ENCODE measurements around the gene NEUROD4. TPM values are rescaled to one million over a fixed set of nuclear protein-coding genes. Genes with fewer than 3 reads are reported as not detected.

NEUROD4 gene
- total RNA-seq, 1 donor from 2014 or later: 1.6 TPM

DNA sequence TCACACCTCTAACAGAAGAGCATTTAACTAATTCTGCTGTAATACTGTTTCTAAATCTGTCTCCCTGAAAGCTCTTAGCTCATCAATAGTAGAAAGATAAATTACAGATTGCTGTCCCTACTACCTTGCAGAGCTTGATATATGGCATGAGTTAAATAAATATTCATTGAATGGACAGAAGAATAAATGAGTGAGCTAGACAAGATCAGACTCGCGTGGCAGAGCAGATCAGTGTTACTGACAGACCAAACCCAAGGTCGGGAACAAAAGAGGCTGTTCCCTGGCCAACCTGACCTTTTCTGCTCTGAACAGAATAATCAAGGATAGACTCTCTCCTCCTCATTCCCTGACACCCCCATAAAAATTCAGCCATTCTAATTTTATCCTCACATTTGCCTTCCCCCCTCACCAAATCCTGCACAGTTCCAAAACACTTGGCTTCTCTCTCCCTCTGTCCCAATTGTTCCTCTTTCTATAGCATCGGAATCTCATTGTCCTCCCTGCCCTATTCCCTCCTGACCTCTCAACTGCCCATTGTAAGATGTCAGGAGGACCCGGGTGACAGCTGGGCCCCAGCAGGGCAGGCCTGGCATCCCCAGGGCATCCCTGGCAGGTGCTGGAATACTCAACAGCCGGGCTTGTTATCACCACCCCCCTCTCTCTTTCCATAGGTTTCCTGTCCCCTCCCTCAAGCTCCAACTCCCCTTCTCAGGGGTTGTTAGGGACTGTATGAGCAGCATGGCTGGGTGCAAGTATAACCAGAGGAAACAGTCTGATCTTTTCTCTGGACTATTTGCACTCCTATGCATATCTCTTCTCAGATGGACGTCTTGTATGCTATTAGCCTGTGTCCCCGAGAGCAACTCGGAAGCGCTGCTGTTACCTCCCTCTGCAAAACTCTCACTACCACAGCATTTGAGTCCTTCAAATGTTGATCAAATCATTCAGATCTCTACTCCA is 19.9 kb downstream of the NEUROD4 start:
- H3K27ac Mint-ChIP-seq: no peak overlapping the region
- TF ChIP-seq, protein P1, sequence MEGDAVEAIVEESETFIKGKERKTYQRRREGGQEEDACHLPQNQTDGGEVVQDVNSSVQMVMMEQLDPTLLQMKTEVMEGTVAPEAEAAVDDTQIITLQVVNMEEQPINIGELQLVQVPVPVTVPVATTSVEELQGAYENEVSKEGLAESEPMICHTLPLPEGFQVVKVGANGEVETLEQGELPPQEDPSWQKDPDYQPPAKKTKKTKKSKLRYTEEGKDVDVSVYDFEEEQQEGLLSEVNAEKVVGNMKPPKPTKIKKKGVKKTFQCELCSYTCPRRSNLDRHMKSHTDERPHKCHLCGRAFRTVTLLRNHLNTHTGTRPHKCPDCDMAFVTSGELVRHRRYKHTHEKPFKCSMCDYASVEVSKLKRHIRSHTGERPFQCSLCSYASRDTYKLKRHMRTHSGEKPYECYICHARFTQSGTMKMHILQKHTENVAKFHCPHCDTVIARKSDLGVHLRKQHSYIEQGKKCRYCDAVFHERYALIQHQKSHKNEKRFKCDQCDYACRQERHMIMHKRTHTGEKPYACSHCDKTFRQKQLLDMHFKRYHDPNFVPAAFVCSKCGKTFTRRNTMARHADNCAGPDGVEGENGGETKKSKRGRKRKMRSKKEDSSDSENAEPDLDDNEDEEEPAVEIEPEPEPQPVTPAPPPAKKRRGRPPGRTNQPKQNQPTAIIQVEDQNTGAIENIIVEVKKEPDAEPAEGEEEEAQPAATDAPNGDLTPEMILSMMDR (conservative IDR thresholded peaks at IDR 0.05): no peak
- peaks cover 30% of the 10 kb centered on the region for H3K27me3 Mint-ChIP-seq
- no peaks in the 10 kb centered on the region for H3K36me3 Mint-ChIP-seq
- DNase-seq (ENCODE audit: extremely low spot score, unreplicated experiment): no peak
- H3K9me3 Mint-ChIP-seq: no peaks in the 10 kb centered on the region
- H3K4me1 Mint-ChIP-seq (ENCODE audit: unreplicated experiment): no peaks in the 10 kb centered on the region
- no peak overlapping the region for H3K4me3 Mint-ChIP-seq

- TF ChIP-seq, protein P1 (conservative IDR thresholded peaks at IDR 0.05): no peak
- no peaks in the 10 kb centered on the region for H3K4me1 Mint-ChIP-seq (ENCODE audit: unreplicated experiment)
Measured at GRCh38 chr12:55041345-55042055, 21.7 kb downstream of the NEUROD4 start.

DNA sequence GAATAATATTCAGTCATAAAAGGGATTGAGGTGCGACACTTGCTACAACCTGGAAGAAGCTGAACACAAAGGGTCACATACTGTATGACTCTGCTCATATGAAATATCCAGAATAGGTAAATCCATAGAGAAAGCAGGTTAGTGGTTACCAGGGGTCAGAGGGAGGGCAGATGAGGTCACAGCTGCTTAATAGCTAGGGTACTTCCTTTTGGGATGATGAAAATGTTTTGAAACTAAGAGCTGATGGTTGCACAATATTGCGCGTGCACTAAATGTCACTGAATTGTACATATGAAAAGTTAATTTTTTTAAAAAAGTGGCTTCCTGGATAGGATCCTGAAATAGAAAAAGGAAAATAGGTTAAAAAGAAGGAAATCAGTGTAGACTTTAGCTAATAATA is 23.8 kb downstream of the NEUROD4 start:
- no peak for DNase-seq (ENCODE audit: extremely low spot score, unreplicated experiment)
- Mint-ChIP-seq H3K9me3 (no peaks in the 10 kb centered on the region), H3K36me3 (no peaks in the 10 kb centered on the region), H3K27me3 (peaks cover 19% of the 10 kb centered on the region), H3K4me1 (ENCODE audit: unreplicated experiment) (no peaks in the 10 kb centered on the region), H3K4me3 (no peak overlapping the region), H3K27ac (no peak overlapping the region)
- TF ChIP-seq, protein P1 (conservative IDR thresholded peaks at IDR 0.05): no peak

More at GRCh38 chr12:55041345-55042055, 21.7 kb downstream of the NEUROD4 start:
- H3K4me3 Mint-ChIP-seq: no peak overlapping the region
- no peak overlapping the region for H3K27ac Mint-ChIP-seq
- no peaks in the 10 kb centered on the region for H3K36me3 Mint-ChIP-seq
- H3K27me3 Mint-ChIP-seq: peaks cover 29% of the 10 kb centered on the region
- no peaks in the 10 kb centered on the region for H3K9me3 Mint-ChIP-seq
- DNase-seq (ENCODE audit: extremely low spot score, unreplicated experiment): no peak

GRCh38 chr12:55044135-55044534 is 24.4 kb downstream of the NEUROD4 start:
- no peaks in the 10 kb centered on the region for H3K4me1 Mint-ChIP-seq (ENCODE audit: unreplicated experiment)
- no peaks in the 10 kb centered on the region for H3K36me3 Mint-ChIP-seq
- TF ChIP-seq, protein P1 (conservative IDR thresholded peaks at IDR 0.05): no peak
- peaks cover 18% of the 10 kb centered on the region for H3K27me3 Mint-ChIP-seq
- H3K9me3 Mint-ChIP-seq: no peaks in the 10 kb centered on the region
- no peak overlapping the region for H3K4me3 Mint-ChIP-seq
- no peak overlapping the region for H3K27ac Mint-ChIP-seq
- no peak for DNase-seq (ENCODE audit: extremely low spot score, unreplicated experiment)

DNA sequence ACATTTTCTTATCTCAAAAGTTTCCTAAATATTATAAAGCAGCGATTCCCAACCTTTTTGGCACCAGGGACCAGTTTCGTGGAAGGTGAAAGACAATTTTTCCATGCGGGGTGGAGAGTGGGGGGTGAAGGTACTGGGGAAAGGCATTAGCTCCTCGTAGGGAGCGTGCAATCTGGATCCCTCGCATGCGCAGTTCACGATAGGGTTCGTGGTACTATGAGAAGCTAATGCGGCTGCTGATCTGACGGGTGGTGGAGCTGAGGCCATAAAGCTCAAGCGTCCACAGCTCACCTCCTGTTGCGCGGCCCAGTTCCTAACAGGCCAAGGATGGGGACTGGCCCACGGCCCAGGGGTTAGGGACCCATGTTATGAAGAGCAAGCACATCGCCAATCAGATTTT is 29.9 kb downstream of the NEUROD4 start:
- TF ChIP-seq, protein P1 (conservative IDR thresholded peaks at IDR 0.05): no peak
- peaks cover 3% of the 10 kb centered on the region for H3K27me3 Mint-ChIP-seq
- DNase-seq (ENCODE audit: extremely low spot score, unreplicated experiment): no peak
- H3K4me1 Mint-ChIP-seq (ENCODE audit: unreplicated experiment): no peaks in the 10 kb centered on the region
- H3K4me3 Mint-ChIP-seq: no peak overlapping the region
- H3K9me3 Mint-ChIP-seq: no peaks in the 10 kb centered on the region
- H3K36me3 Mint-ChIP-seq: no peaks in the 10 kb centered on the region
- H3K27ac Mint-ChIP-seq: no peak overlapping the region
